DOHH2 (cell line): ENCODE data around the gene RASGRF1.
A peak's percentile ranks its signal among the peaks of the same experiment; 100 is the strongest.

ENCODE experiments used
- H3F3A ChIP-seq: fragments of 200-600 bp; sonication (generic), shearing (Covaris generic); 2 replicates; pipeline ENCODE4 v1.6.0; 2016; ENCODE audit warnings: antibody characterized with exemption, mild to moderate bottlenecking; ENCODE audit not compliant: control insufficient read depth, insufficient read depth
- H3K27ac ChIP-seq: fragments of 200-600 bp; sonication (generic); 2 replicates; pipeline ENCODE4 v1.5.1; 2014; ENCODE audit warnings: low read depth, mild to moderate bottlenecking, low read length, moderate library complexity
- H3K27me3 ChIP-seq: fragments of 200-600 bp; sonication (generic); 2 replicates; pipeline ENCODE4 v1.6.1; 2014; ENCODE audit warnings: mild to moderate bottlenecking, low read length, mixed read lengths; ENCODE audit not compliant: control insufficient read depth
- H3K36me3 ChIP-seq: fragments of 200-600 bp; sonication (generic); 2 replicates; pipeline ENCODE4 v1.6.1; 2014; ENCODE audit warnings: mild to moderate bottlenecking, low read length, moderate library complexity, mixed read lengths; ENCODE audit not compliant: control insufficient read depth
- H3K4me1 ChIP-seq: fragments of 200-600 bp; sonication (generic); 2 replicates; pipeline ENCODE4 v1.6.1; 2014; ENCODE audit warnings: mild to moderate bottlenecking, low read length, mixed read lengths; ENCODE audit not compliant: control insufficient read depth
- H3K4me2 ChIP-seq: fragments of 200-600 bp; sonication (generic); 2 replicates; pipeline ENCODE4 v1.6.0; 2014; ENCODE audit warnings: mild to moderate bottlenecking, low read length, moderate library complexity
- H3K4me3 ChIP-seq: fragments of 200-600 bp; sonication (generic); 2 replicates; pipeline ENCODE4 v1.5.1; 2014; ENCODE audit warnings: mild to moderate bottlenecking, low read length, mixed read lengths
- H3K79me2 ChIP-seq: fragments of 200-600 bp; sonication (generic); 2 replicates; pipeline ENCODE4 v1.6.1; 2014; ENCODE audit warnings: mild to moderate bottlenecking, low read length, mixed read lengths; ENCODE audit not compliant: control insufficient read depth
- H3K9me2 ChIP-seq: fragments of 200-600 bp; sonication (generic); replicated peaks from 2 replicates; pipeline ENCODE4 v1.6.1; 2014; ENCODE audit warnings: mild to moderate bottlenecking, low read length, mixed read lengths; ENCODE audit not compliant: control insufficient read depth
- H3K9me3 ChIP-seq: fragments of 200-600 bp; sonication (generic); 2 replicates; pipeline ENCODE4 v1.6.1; 2014; ENCODE audit warnings: antibody characterized with exemption, low read length, mixed read lengths; ENCODE audit not compliant: control insufficient read depth, insufficient read depth
- H4K20me1 ChIP-seq: fragments of 200-600 bp; sonication (generic); 2 replicates; pipeline ENCODE4 v1.6.0; 2014; ENCODE audit warnings: low read depth, mild to moderate bottlenecking, antibody characterized with exemption, low read length, moderate library complexity; ENCODE audit not compliant: control insufficient read depth, insufficient read depth
- CTCF ChIP-seq: fragments of 200-600 bp; sonication (generic); IDR thresholded peaks from one replicate; pipeline ENCODE4 v1.5.1; 2014; ENCODE audit warnings: antibody characterized with exemption, mild to moderate bottlenecking, low read depth, low read length; ENCODE audit not compliant: poor library complexity, severe bottlenecking
- EZH2phosphoT487 ChIP-seq: fragments of 200-600 bp; sonication (generic); IDR thresholded peaks from 2 replicates; pipeline ENCODE4 v1.6.1; 2017; ENCODE audit warnings: borderline replicate concordance, mild to moderate bottlenecking, antibody characterized with exemption, low read length, moderate library complexity, mixed read lengths

RASGRF1 gene

GRCh38 chr15:78916088-78916487 is 174.5 kb downstream of the RASGRF1 start:
- H4K20me1 ChIP-seq: no peaks in the 10 kb centered on the region
- H3K79me2 ChIP-seq: no peaks in the 10 kb centered on the region
- H3K27me3 ChIP-seq: no peaks in the 10 kb centered on the region
- no peaks in the 10 kb centered on the region for H3K9me2 ChIP-seq
- H3K9me3 ChIP-seq: no peaks in the 10 kb centered on the region
- H3K27ac ChIP-seq: no peak overlapping the region
- peaks cover 10% of the 10 kb centered on the region for H3K36me3 ChIP-seq
- peaks cover 22% of the 10 kb centered on the region for H3F3A ChIP-seq
- H3K4me2 ChIP-seq: no peak overlapping the region
- no peak overlapping the region for H3K4me3 ChIP-seq
- TF ChIP-seq EZH2phosphoT487 (no peak), CTCF (no peak)
- no peaks in the 10 kb centered on the region; the same call in 1 of the 2 replicates for H3K4me1 ChIP-seq

- no peaks in the 10 kb centered on the region for H3K27me3 ChIP-seq
- H3K4me3 ChIP-seq: no peak overlapping the region
- no peaks in the 10 kb centered on the region for H4K20me1 ChIP-seq
- peaks cover 16% of the 10 kb centered on the region for H3F3A ChIP-seq
- no peaks in the 10 kb centered on the region for H3K79me2 ChIP-seq
- H3K9me2 ChIP-seq: no peaks in the 10 kb centered on the region
- H3K4me1 ChIP-seq: no peaks in the 10 kb centered on the region; the same call in 1 of the 2 replicates
- H3K27ac ChIP-seq: no peak overlapping the region
- no peak for TF ChIP-seq EZH2phosphoT487
- TF ChIP-seq CTCF: no peak
- H3K9me3 ChIP-seq: no peaks in the 10 kb centered on the region
- no peak overlapping the region for H3K4me2 ChIP-seq
- peaks cover 14% of the 10 kb centered on the region for H3K36me3 ChIP-seq
Observed at GRCh38 chr15:78915341-78916087, 175.1 kb downstream of the RASGRF1 start.

- Histone ChIP-seq H3K9me2 (no peaks in the 10 kb centered on the region), H3K4me3 (no peak overlapping the region), H3K27me3 (no peaks in the 10 kb centered on the region), H3K9me3 (no peaks in the 10 kb centered on the region), H3K27ac (no peak overlapping the region), H3F3A (peaks cover 5% of the 10 kb centered on the region), H3K4me1 (no peaks in the 10 kb centered on the region; the same call in 1 of the 2 replicates), H3K36me3 (peaks cover 27% of the 10 kb centered on the region), H3K4me2 (no peak overlapping the region), H4K20me1 (peaks cover 5% of the 10 kb centered on the region), H3K79me2 (no peaks in the 10 kb centered on the region)
- peak; percentile 46 for TF ChIP-seq CTCF
- TF ChIP-seq EZH2phosphoT487: no peak
Observed at GRCh38 chr15:78914027-78914764, 176.4 kb downstream of the RASGRF1 start.
